Pancreas (tissue), 10 donors: ENCODE results near the gene ANKRD66. TPM values are rescaled to one million over a fixed set of nuclear protein-coding genes. Genes with fewer than 3 reads are reported as not detected.

ENCODE experiments used
- ATAC-seq, 4 donors: fragments of 200-7000 bp; cut with Tn5 transposase; one replicate each; pipeline versions ENCODE4 v1.8.0 to v1.9.1; 2020; ENCODE audit warnings: mild to moderate bottlenecking in 4 of 4, moderate library complexity in 4 of 4
- DNase-seq, 6 donors: peaks; one replicate each; pipeline ENCODE4 v3.0.0-alpha.2; 2020
- FAIRE-seq: peaks from 2 replicates; lab custom pipeline; 2012; peaks lifted over from hg19 to GRCh38; lab: Jason Lieb, UNC
- H3K27ac ChIP-seq, 4 donors: fragments of 200-600 bp; sonication (generic); 1 replicate in 3 of 4; 2 replicates in 1 of 4; pipeline versions ENCODE4 v1.5.0 to v1.8.0; 2020
- H3K27me3 ChIP-seq, 4 donors: fragments of 200-600 bp; one replicate each; pipeline ENCODE4 v1.8.0; 2021
- H3K36me3 ChIP-seq, 3 donors: fragments of 200-600 bp; sonication (generic) in 1 of 3; one replicate each; pipeline versions ENCODE4 v1.5.0 to v1.8.0; 2020 to 2021
- H3K4me1 ChIP-seq, 3 donors: fragments of 200-600 bp; one replicate each; pipeline ENCODE4 v1.8.0; 2021
- H3K4me3 ChIP-seq, 4 donors: fragments of 200-600 bp; sonication (generic) in 2 of 4; one replicate each; pipeline versions ENCODE4 v1.5.0 to v1.8.0; 2020 to 2021
- H3K9me3 ChIP-seq, 4 donors: fragments of 200-600 bp; one replicate each; pipeline ENCODE4 v1.8.0; 2021
- WGBS, 2 donors: extraction: QIAGEN DNeasy Blood & Tissue Kit; methylation state at CpG; one replicate each; pipeline ENCODE4 v1.1.7; 2013; 5-methylcytosine and 5-hydroxymethylcytosine counted together
- intact Hi-C, 3 donors: fragments of 100-400 bp; cut with DNase I; formaldehyde crosslinking; loops; one replicate each; pipeline versions ENCODE4 v1.11.1 to v1.14.2; 2022
- polyA plus RNA-seq, 2 donors: library from polyadenylated mRNA; stranded (reverse); fragments of 200-250 nt; gene quantifications; one replicate each; pipeline ENCODE4 v1.2.3, GENCODE V29; 2013
- total RNA-seq, 6 donors: library from RNA; stranded (reverse); fragmentation: NEBNext Ultra II Directional in 4 of 6; extraction: Animal tissue kit (Norgen Biotek cat#: 25700) in 4 of 6; gene quantifications; one replicate each; pipeline versions ENCODE4 v1.2.1 to v1.2.4, GENCODE V29; 2021 to 2023
- TF ChIP-seq, protein P1 (sequence below), 4 donors: fragments of 200-600 bp; sonication (generic) in 3 of 4; IDR thresholded peaks; one replicate each; pipeline versions ENCODE4 v1.5.0 to v1.8.0; 2021; ENCODE audit warnings: antibody characterized with exemption in 4 of 4
- donor health status: healthy with polysubstance abuse.
- donor health status: DM: no; HTN: no; CAD: no; lungs with moderate emphysema.
- donor health status: DM: no; HTN: no; CAD: no.
- donor health status: control.
- donor health status: control.
- donor health status: Bipolar disorder and iron deficiency.
- donor health status: DM: yes; HTN: yes; CAD: no.
- donor health status: DM: no; HTN: no; CAD: no.
- donor health status: DM: no; HTN: no; CAD: no.
- donor health status: DM: yes; HTN: yes; CAD: no.

The ANKRD66 gene
- total RNA-seq, result not detected
- not detected for polyA plus RNA-seq

- no peak for FAIRE-seq
- Histone ChIP-seq H3K9me3 (no peaks in the 10 kb centered on the region), H3K36me3 (no peaks in the 10 kb centered on the region), H3K27ac (no peak within 1 kb of the TSS), H3K4me1 (no peaks in the 10 kb centered on the region), H3K27me3 (no peaks in the 10 kb centered on the region), H3K4me3 (no peak within 1 kb of the TSS)
- no peak for ATAC-seq
- WGBS, 2 donors, result 83 to 88% methylated on average over 1 of the region's 1 CpG
- intact Hi-C loops, result no loop called here
- TF ChIP-seq, protein P1, sequence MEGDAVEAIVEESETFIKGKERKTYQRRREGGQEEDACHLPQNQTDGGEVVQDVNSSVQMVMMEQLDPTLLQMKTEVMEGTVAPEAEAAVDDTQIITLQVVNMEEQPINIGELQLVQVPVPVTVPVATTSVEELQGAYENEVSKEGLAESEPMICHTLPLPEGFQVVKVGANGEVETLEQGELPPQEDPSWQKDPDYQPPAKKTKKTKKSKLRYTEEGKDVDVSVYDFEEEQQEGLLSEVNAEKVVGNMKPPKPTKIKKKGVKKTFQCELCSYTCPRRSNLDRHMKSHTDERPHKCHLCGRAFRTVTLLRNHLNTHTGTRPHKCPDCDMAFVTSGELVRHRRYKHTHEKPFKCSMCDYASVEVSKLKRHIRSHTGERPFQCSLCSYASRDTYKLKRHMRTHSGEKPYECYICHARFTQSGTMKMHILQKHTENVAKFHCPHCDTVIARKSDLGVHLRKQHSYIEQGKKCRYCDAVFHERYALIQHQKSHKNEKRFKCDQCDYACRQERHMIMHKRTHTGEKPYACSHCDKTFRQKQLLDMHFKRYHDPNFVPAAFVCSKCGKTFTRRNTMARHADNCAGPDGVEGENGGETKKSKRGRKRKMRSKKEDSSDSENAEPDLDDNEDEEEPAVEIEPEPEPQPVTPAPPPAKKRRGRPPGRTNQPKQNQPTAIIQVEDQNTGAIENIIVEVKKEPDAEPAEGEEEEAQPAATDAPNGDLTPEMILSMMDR (IDR thresholded peaks at IDR 0.05), result no peak
- no peak for DNase-seq
Observed at GRCh38 chr6:46746696-46747095, at the start of gene ANKRD66. ANKRD66 (plus strand) TSS chr6:46746933; CDS start chr6:46751949, 5,016 bp downstream.

DNA sequence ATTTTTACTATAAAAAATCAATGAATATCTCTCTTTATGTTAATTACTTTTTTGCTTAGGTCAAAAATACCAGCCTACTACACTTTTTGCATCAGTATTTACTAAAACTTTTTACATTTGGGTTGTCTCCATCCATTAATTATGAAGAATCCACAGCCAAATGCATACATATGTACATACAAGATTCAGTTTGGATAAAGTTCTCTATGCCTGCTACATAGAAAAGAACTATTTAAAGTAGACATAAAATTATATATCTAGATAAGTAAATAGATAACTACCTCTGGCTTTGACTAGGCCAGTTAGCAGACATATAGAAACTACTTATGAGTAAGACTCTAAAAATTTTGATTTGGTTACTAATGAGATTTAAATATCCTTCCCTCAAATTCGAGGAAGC is 46.8 kb upstream of the ANKRD66 start:
- Histone ChIP-seq H3K9me3 (no peaks in the 10 kb centered on the region), H3K27ac (no peak overlapping the region), H3K4me1 (no peaks in the 10 kb centered on the region), H3K36me3 (no peaks in the 10 kb centered on the region), H3K27me3 (no peaks in the 10 kb centered on the region), H3K4me3 (no peak overlapping the region)
- WGBS, 2 donors, result 69 to 76% methylated on average over 1 of the region's 1 CpG
- no peak for ATAC-seq
- FAIRE-seq, result no peak
- TF ChIP-seq, protein P1 (IDR thresholded peaks at IDR 0.05), result no peak
- DNase-seq, result no peak
- intact Hi-C loops, result no loop called here

DNA sequence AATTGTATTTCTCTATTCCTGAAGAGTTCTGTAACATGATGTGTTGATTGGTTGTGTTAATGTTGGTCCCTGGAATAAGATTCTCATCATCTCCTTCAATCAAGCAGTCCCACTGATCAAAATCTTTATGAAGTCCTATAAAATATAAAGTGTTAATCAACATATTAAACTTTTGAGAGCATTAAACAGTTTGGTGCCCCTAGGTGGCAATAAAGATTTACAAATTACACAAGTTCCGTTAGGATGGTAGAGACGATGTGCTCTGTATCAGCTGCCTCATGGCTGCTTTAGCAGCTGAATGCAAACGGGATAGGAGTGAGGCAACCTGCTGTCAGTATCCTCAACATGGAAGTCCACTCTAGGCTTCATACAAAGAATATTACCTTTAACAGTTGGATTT is 42.2 kb upstream of the ANKRD66 start:
- H3K27ac ChIP-seq, result no peak overlapping the region
- ATAC-seq (peak in 3 of 4 donors; percentile 58 to 76 (median 64)), FAIRE-seq (no peak), DNase-seq (no peak)
- TF ChIP-seq, protein P1 (IDR thresholded peaks at IDR 0.05), result no peak
- H3K9me3 ChIP-seq, result no peaks in the 10 kb centered on the region
- 5 to 6% methylated on average over 3 of the region's 3 CpGs for WGBS, 2 donors
- H3K4me3 ChIP-seq, result no peak overlapping the region
- H3K4me1 ChIP-seq, result no peaks in the 10 kb centered on the region
- H3K36me3 ChIP-seq, result no peaks in the 10 kb centered on the region
- H3K27me3 ChIP-seq, result no peaks in the 10 kb centered on the region
- intact Hi-C loops, result no loop called here

- H3K4me1 ChIP-seq, result no peaks in the 10 kb centered on the region
- 75 to 77% methylated on average over 2 of the region's 2 CpGs for WGBS, 2 donors
- TF ChIP-seq, protein P1 (IDR thresholded peaks at IDR 0.05), result no peak
- no peak overlapping the region for H3K27ac ChIP-seq
- H3K9me3 ChIP-seq, result no peaks in the 10 kb centered on the region
- intact Hi-C loops, result no loop called here
- no peak overlapping the region for H3K4me3 ChIP-seq
- FAIRE-seq, result no peak
- no peak for ATAC-seq
- DNase-seq, result no peak
- no peaks in the 10 kb centered on the region for H3K36me3 ChIP-seq
- H3K27me3 ChIP-seq, result no peaks in the 10 kb centered on the region
Observed at GRCh38 chr6:46706464-46706863, 40.3 kb upstream of the ANKRD66 start.

GRCh38 chr6:46711491-46711890 is 35.2 kb upstream of the ANKRD66 start:
- TF ChIP-seq, protein P1 (IDR thresholded peaks at IDR 0.05), result no peak
- no peak for DNase-seq
- Histone ChIP-seq H3K36me3 (no peaks in the 10 kb centered on the region), H3K9me3 (no peaks in the 10 kb centered on the region), H3K27me3 (no peaks in the 10 kb centered on the region), H3K27ac (no peak overlapping the region), H3K4me1 (no peaks in the 10 kb centered on the region), H3K4me3 (no peak overlapping the region)
- no peak for ATAC-seq
- intact Hi-C loops, result no loop called here
- 87 to 100% methylated on average over 1 of the region's 1 CpG for WGBS, 2 donors
- FAIRE-seq, result no peak
